ENCODE results near the gene C10orf143. TPM values are rescaled to one million over a fixed set of nuclear protein-coding genes. Genes with fewer than 3 reads are reported as not detected.

The C10orf143 gene
- total and polyA plus RNA-seq, 2 of the 8 experiments (the other 6 are each of a cell fraction or from before 2014, with no cell fraction given) = 1.6 to 2.0 TPM

DNA sequence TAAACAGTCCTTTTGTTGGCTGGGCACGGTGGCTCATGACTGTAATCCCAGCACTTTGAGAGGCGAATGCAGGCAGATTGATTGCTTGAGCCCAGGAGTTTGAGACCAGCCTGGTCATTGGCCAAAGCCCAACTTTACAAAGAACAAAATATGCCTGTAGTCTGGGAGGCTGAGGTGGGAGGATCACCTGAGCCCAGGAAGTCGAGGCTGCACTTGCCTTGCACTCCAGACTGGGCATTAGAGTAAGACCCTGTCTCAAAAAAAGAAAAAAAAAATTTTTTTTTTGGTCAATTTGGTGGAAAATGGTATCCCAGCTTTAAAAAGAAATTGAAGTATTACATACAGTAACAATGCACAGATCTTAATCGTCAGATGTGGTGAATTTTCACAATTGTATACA lies 30.4 kb upstream of the C10orf143 start:
- Histone ChIP-seq H3K27ac (ENCODE audit: low read depth, low read length) (no peak overlapping the region), H3K23me2 (ENCODE audit: low read depth, low read length) (peaks cover 8% of the 10 kb centered on the region; the same call in 1 of the 2 replicates), H3K4ac (replicated peaks; ENCODE audit: insufficient read length, low read depth, low read length) (no peak overlapping the region), H3K27me3 (replicated peaks in 1 of 4; ENCODE audit: control insufficient read depth in 3 of 4, extremely low read depth in 1 of 4, insufficient read depth in 3 of 4, low read length in 3 of 4) (no peaks in the 10 kb centered on the region), H2BK120ac (replicated peaks; ENCODE audit: low read depth, low read length) (no peak overlapping the region), H3K36me3 (ENCODE audit: control insufficient read depth in 2 of 4, insufficient read depth in 4 of 4, low read length in 3 of 4) (peaks cover under 1 to 4% (median 2%) of the 10 kb centered on the region in 4 experiments; a peak in 6 of 8 replicates), H3K9me3 (ENCODE audit: insufficient read depth in 2 of 2, low read depth in 1 of 2, low read length in 1 of 2) (no peaks in the 10 kb centered on the region), H3K79me2 (ENCODE audit: control insufficient read depth in 1 of 2, insufficient read depth in 2 of 2, low read length in 2 of 2) (peaks cover 29 to 89% of the 10 kb centered on the region in 2 experiments), H4K8ac (ENCODE audit: extremely low read depth, insufficient read depth, low read length) (no peak overlapping the region), H3K23ac (ENCODE audit: insufficient read length) (no peak overlapping the region), H2BK15ac (ENCODE audit: low read length) (no peak overlapping the region), H2BK20ac (ENCODE audit: low read length) (no peak overlapping the region), H4K20me1 (replicated peaks in 1 of 2; ENCODE audit: control insufficient read depth in 1 of 2, insufficient read depth in 2 of 2, low read length in 2 of 2) (peaks cover 8 to 26% of the 10 kb centered on the region in 2 experiments), H4K5ac (ENCODE audit: insufficient read length, low read depth, low read length) (no peak overlapping the region), H3K4me3 (ENCODE audit: extremely low read depth in 1 of 4, insufficient read depth in 2 of 4, low read depth in 3 of 4, low read length in 4 of 4) (no peak overlapping the region), H3K4me1 (replicated peaks in 1 of 4; ENCODE audit: control insufficient read depth in 3 of 4, insufficient read depth in 4 of 4, low read length in 3 of 4) (peaks cover 2 to 5% (median 3%) of the 10 kb centered on the region in 4 experiments; a peak in 5 of 7 replicates), H3K14ac (ENCODE audit: insufficient read length) (no peak overlapping the region), H4K91ac (replicated peaks; ENCODE audit: insufficient read length, low read length) (no peak overlapping the region), H3K4me2 (ENCODE audit: insufficient read depth in 1 of 2, low read depth in 2 of 2, low read length in 2 of 2) (no peak overlapping the region), H3K9ac (replicated peaks in 1 of 4; ENCODE audit: extremely low read depth in 1 of 4, low read depth in 3 of 4, low read length in 3 of 4) (no peak overlapping the region), H3K79me1 (ENCODE audit: low read depth, low read length) (peaks cover 2% of the 10 kb centered on the region; the same call in 1 of the 2 replicates), H2BK5ac (ENCODE audit: low read depth, low read length) (no peak overlapping the region), H2AK5ac (ENCODE audit: low read depth, low read length) (no peak overlapping the region), H2AFZ (ENCODE audit: low read length) (no peak overlapping the region), H3K56ac (replicated peaks; ENCODE audit: insufficient read length, low read depth, low read length) (no peak overlapping the region), H3K18ac (ENCODE audit: extremely low read depth, low read length) (no peak overlapping the region), H2BK12ac (ENCODE audit: low read depth, low read length) (no peak overlapping the region)
- POLR2A ChIA-PET (ENCODE audit: partially characterized antibody) = no interaction called here
- CTCF ChIA-PET (ENCODE audit: partially characterized antibody) = interaction anchor here (0.7 to 1.1 kb wide), 2 partner anchors 14 to 190 kb away, joined by 3 read pairs; no protein-coding TSS in a partner anchor
- FAIRE-seq (no peak), DNase-seq (ENCODE audit: low read depth in 1 of 2, low spot score in 2 of 2) (no peak)
- WGBS, 2 experiments (ENCODE audit: extremely low coverage in 1 of 2, insufficient coverage in 1 of 2, insufficient read length in 1 of 2, insufficient replicate concordance in 2 of 2, low coverage in 1 of 2, low lambda C conversion rate in 2 of 2, missing lambda C conversion rate in 1 of 2) = 81% methylated on average over 4 of the region's 4 CpGs; no CpG with 5 or more reads in 1 of the 2 experiments
- no peak for TF ChIP-seq TEAD4 (IDR thresholded peaks at IDR 0.05; ENCODE audit: low read depth, low read length)
- TF ChIP-seq RBBP5 (IDR thresholded peaks at IDR 0.05; ENCODE audit: borderline replicate concordance, low read depth, low read length) = no peak
- no peak for TF ChIP-seq HDAC2 (IDR thresholded peaks at IDR 0.05; ENCODE audit: borderline replicate concordance in 1 of 2, low read depth in 2 of 2, low read length in 2 of 2)

All from H1 (cell line).